Suppressor macrophage (primary cell): ENCODE results near the gene CCM2L.

ENCODE experiments used
- DNase-seq, 4 experiments: peaks; one replicate each; pipeline ENCODE4 v3.0.0-alpha.2; 2020 to 2022

CCM2L gene

DNA sequence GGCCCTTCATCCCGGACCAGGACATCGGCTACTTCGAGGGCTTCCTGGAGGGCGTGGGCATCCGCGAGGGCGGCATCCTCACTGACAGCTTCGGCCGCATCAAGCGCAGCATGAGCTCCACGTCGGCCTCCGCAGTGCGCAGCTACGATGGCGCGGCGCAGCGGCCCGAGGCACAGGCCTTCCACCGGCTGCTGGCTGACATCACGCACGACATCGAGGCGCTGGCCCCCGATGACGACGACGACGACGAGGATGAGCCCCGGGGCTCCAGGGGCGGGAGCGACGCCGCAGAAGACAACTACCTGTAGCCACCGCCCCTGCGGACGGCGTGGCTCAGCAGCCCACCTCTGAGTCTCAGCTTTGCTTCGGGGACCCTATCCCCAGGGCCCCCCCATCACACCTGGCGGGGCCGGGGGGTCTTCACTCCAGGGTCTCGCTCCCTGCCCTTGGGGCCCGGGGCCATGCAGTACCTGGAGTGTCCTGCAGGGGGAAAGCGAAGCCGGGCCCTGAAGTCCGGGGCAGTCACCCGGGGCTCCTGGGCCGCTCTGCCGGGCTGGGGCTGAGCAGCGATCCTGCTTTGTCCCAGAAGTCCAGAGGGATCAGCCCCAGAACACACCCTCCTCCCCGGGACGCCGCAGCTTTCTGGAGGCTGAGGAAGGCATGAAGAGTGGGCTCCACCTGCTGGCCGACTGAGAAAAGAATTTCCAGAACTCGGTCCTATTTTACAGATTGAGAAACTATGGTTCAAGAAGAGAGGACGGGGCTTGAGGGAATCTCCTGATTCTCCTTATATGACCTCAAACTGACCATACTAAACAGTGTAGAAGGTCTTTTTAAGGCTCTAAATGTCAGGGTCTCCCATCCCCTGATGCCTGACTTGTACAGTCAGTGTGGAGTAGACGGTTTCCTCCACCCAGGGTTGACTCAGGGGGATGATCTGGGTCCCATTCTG is 21.0 kb downstream of the CCM2L start:
- peak; percentile 71 to 87 (median 82) for DNase-seq

GRCh38 chr20:32033316-32033715 is 23.1 kb downstream of the CCM2L start:
- no peak for DNase-seq

DNA sequence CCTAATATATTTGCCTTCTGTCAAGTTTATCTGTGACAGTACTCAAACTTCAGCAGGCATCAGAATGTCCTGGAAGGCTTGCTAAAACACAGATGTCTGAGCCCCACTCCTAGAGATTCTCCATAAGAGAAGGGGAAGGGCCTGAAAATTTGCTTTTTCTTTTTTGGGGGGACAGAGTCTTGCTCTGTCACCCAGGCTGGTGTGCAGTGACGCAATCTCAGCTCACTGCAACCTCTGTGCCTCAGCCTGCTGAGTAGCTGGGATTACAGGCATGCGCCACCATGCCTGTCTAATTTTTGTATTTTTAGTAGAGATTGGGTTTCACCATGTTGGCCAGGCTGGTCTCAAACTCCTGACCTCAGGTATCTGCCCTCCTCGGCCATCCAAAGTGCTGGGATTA is 23.5 kb downstream of the CCM2L start:
- peak in 2 of 4 experiments; percentile 29 to 39 for DNase-seq

DNA sequence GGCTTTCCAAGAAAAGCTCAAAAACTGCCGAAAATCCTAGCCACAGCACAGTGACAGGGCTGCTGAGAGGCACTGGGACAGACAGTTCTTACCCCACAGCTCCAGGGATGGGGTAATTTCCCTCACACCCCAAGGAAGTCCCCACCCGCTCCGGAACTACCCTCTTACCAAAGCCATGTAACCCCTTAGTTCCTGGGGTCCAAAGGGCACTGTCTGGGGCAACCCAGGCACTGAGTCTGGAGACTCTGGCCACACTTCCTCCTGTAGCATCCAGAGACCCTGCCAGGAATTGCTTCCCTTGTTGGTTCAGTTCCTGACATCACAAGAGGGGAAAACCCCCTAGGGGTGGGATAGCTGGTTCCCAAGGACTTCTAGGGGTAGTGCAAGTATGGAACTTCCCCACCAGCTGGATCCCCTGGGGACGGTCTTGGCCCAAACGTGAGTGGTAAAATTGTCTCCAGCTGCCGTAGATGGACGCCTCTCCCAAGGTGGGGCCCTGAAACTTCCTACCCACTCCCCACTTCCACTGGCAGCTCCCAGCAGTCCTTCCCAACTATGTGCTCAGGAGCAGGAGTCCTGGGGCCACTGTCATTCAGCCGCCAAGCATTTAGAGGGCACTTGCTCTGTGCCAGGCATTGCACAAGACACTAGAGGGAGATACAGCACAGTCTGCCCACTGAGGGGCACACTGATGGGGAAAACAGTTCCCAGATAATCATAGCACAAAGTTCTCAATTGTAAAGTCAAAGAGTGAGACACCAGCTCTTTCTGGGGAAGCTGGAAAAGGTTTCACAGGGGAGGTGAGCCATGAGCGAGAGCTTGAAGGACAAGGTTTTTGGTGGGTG is 24.6 kb downstream of the CCM2L start:
- peak; percentile 75 to 88 (median 78) for DNase-seq

- DNase-seq = no peak
Observed at GRCh38 chr20:32035426-32035779, 25.2 kb downstream of the CCM2L start.

GRCh38 chr20:32036252-32036651 is 26.0 kb downstream of the CCM2L start:
- DNase-seq = no peak

GRCh38 chr20:32036716-32037485 is 26.7 kb downstream of the CCM2L start:
- peak; percentile 43 to 72 (median 70) for DNase-seq

- DNase-seq = peak in 3 of 4 experiments; percentile 38 to 51 (median 45)
Observed at GRCh38 chr20:32037929-32038328, 27.7 kb downstream of the CCM2L start.

- peak; percentile 89 to 96 (median 95) for DNase-seq
Observed at GRCh38 chr20:32040142-32040953, 30.1 kb downstream of the CCM2L start.

DNA sequence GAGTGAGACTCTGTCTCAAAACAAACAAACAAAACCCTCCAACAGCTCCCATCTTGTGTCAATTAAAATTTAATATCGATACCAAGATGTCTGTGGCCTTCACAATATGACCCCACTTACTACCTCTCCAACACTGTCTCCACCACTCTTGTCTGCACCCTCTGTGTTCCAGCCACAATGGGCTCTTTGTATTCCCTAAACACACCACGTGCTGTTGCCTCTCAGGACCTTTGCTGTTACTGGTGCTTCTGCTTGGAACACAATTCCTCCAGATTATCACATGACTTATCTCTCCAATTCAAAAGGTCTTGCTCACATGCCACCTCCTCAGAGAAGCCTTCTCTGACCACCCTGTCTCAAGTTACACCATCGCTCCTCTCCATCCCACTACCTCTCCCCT is 35.8 kb downstream of the CCM2L start:
- no peak for DNase-seq

DNA sequence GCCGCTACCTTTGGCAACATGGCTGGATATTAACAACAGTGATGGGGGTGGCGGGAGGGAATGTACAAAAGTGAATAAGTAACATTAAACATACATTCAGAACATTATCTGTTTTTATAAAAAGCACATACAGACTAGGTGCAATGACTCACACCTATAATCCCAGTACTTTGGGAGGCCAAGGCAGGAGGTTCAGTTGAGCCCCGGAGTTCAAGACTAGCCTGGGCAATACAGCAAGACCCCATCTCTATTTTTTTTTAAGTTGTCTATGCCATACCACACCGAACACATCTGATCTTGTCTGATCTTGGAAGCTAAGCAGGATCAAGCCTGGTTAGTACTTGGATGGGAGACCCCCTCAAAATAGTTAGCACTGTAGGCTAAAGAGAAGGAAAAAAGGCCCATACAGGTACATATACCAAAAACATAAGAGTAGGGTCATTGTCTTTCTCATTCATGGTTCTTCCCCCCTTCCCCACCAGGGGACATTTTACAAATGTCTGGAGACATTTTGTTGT is 40.1 kb downstream of the CCM2L start:
- peak in 1 of 4 experiments; percentile 4 for DNase-seq

DNA sequence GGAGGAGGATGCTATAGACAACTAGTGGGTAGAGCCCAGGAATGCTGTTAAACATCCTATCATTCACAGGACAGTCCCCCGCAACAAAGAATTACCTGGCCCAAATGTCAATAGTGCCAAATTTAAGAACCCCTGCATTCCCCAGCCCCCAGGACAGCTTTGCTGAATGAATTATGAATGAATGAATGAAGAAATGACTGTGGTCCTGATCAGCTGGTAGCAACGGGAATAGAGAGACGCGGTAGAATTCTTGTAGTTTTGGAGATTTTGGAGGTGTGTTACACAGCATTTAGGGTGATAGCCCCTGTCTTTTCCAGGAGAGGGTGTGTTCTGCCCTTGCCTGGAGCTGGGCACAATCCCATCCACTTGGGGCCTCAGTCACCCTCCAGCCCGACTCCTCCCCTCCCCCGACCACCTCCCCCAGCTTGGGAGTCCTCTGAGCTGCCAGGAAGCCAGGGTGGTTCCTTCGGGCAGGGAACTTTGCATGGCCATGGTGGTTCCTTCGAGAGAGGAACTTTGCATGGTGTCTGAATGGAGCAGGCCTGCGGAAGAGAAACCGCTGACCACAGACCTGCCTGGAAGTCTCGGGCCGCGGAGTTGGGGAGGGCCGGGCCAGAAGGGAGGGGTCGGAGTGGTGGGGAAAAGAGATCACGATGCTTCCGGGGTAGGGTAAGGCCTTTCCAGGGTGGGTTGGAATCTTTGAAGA is 40.8 kb downstream of the CCM2L start:
- DNase-seq = peak; percentile 73 to 90 (median 86)

- DNase-seq = no peak
Observed at GRCh38 chr20:32051720-32052089, 41.5 kb downstream of the CCM2L start.

DNA sequence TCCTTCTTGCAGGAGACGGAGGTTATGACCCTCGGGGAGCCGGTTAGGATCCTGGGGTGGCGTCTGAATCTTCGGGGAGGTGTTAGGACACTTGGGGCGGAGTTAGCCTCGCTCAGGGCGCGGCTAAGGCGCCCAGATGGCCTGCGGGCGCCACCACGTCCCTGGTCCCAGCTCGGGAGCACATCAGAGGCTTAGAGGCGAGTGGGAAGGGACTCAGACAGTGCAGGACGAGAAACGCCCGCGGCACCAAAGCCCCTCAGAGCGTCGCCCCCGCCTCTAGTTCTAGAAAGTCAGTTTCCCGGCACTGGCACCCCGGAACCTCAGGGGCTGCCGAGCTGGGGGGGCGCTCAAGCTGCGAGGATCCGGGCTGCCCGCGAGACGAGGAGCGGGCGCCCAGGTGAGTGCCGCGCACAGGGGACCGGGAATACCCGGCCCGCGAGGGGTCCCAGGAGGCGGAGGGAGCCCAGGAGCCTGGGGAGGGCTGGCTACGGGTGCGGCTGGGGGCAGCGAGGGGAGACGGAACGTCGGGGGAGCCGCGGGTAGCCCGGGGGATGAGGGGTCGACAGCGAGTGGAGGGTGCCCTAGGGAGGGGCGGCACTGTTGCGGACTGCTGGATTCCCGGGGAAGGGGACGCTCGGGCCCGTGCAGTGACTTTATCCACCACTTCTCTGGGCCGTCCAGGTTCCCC is 42.0 kb downstream of the CCM2L start, which contains the start of gene HCK:
Gene HCK, plus strand, starts transcription at position 153 of the 688 bp plus-strand sequence.
- peak; percentile 80 to 94 (median 90) for DNase-seq

GRCh38 chr20:32052778-32053362 is 42.6 kb downstream of the CCM2L start:
- DNase-seq = peak; percentile 89 to 95 (median 92)

DNA sequence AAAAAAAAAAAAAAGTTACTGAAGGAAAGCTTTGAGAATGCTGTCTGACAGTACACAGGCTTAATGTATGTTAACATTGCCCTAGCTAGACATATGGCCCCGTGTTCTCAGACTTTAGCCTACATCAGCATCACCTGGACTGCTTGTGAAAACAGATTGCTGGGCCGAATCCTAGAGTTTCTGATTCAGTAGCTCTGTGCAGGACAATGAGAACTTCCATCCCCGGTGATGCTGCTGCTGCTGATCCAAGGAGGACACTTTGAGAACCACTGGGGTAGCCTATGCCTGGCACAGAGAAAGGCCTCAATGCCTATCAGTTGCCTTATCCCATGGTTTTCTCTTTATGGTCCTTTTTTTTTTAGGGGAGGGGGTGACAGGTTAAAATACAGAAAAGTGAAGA is 43.4 kb downstream of the CCM2L start:
- peak in 1 of 4 experiments; percentile 13 for DNase-seq

DNA sequence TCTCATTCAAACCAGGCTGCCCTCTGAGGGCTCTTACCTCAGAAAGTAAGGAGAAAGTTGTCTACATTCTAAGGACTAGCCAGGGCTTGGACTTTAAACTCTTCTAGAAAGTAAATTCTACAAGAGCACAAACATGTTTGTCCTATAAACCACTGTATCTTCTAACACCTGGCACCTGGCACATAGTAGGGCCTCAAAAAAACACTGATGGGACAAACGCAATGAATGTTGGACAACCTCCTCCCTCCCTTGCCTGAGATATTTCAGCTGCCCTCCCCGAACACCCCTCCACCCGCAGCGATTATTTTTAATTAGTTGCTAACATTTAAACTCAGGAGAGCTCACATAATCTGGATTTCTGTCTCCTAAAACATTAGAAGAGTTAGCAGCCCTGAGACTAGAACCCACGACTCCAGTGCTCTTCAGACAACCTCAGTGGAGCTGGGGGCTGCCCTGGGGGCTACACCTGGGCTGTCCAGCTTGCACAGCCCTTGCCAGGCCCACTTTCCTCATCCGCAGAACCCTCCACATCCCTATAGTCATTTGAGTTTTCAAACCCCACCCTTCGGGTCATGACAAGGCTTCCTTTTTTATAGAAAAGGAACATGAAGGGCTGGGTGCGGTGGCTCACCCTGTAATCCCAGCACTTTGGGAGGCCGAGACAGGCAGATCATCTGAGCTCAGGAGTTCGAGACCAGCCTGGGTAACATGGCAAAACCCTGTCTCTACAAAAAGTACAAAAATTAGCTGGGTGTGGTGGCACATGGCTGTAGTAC is 46.7 kb downstream of the CCM2L start:
- DNase-seq = peak; percentile 35 to 68 (median 65)

- DNase-seq = no peak
Observed at GRCh38 chr20:32057656-32058184, 47.5 kb downstream of the CCM2L start.

GRCh38 chr20:32059189-32059588 is 49.0 kb downstream of the CCM2L start:
- DNase-seq = no peak
